Measurements from ENCODE around the gene CST11.
"Not testable (repeated sequence)": the region's sequence is repeated elsewhere in the genome, so short reads cannot be mapped to it uniquely, and the experiment has no call there.

The CST11 gene

DNA sequence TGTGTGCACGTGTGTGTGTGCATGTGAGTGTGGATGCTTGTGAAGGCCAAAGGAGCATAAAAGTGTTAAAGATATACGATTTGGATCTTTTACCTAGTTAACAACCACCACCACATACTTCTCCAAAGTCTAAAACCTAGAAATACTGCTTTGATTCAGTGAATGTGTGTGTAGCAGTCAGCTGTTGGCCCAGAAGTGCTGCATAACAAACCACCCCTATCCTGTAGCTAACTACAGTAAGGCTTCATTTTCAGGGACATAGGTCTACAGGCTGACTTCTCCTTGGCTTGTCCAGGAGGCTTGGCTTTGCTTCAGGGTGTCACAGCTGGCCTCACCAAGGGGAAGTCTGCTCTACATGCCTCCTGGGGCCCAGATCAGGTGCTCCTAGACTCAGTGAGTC lies 35.8 kb upstream of the CST11 start:
- no peak overlapping the region for H3K4me3 ChIP-seq (ENCODE audit: low read depth, low read length)
- DNase-seq (ENCODE audit: low read depth), result no peak
- TF ChIP-seq, protein P1, sequence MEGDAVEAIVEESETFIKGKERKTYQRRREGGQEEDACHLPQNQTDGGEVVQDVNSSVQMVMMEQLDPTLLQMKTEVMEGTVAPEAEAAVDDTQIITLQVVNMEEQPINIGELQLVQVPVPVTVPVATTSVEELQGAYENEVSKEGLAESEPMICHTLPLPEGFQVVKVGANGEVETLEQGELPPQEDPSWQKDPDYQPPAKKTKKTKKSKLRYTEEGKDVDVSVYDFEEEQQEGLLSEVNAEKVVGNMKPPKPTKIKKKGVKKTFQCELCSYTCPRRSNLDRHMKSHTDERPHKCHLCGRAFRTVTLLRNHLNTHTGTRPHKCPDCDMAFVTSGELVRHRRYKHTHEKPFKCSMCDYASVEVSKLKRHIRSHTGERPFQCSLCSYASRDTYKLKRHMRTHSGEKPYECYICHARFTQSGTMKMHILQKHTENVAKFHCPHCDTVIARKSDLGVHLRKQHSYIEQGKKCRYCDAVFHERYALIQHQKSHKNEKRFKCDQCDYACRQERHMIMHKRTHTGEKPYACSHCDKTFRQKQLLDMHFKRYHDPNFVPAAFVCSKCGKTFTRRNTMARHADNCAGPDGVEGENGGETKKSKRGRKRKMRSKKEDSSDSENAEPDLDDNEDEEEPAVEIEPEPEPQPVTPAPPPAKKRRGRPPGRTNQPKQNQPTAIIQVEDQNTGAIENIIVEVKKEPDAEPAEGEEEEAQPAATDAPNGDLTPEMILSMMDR (IDR thresholded peaks at IDR 0.05; ENCODE audit: low read depth, low read length, missing control alignments), result no peak

DNA sequence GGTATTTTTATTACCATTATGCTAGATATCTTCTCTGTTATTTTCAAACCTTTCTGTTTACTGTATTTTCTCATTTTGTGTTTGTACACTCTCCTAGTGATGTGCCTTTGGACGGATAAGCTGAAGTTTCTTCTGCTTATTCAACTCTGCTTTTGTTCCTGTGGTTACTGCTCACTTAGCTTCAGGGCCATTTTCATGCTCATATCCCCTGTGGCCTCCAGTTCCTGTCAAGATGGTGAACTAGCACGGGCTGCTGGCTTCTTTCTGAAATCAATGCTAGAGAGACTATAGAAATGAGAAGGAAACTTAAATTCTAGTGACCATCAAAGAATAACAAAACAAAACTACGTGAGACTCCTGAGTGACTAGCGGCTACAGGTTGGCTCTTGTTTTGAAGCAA lies 31.4 kb upstream of the CST11 start:
- no peak overlapping the region for H3K4me3 ChIP-seq (ENCODE audit: low read depth, low read length)
- TF ChIP-seq, protein P1 (IDR thresholded peaks at IDR 0.05; ENCODE audit: low read depth, low read length, missing control alignments), result no peak

DNA sequence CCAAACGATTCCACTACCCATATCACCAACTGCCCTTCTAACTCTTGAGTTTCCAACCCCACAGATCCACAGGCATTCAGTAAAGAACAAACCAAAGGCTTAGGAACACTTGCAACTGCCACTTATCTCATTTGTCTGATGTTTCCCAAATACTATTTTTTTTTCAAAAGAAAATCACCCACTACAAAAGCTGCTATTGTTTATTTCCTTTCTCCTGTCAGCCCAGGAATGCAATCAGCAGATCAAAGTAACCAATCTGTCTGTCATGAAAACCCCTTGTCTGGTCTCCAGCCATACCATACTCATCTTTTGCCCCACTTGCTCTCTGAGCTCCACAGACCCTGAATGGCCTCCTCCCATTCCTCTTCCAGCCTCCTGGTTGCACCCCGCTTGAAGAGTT lies 29.5 kb upstream of the CST11 start:
- H3K4me3 ChIP-seq (ENCODE audit: low read depth, low read length), result no peak overlapping the region
- TF ChIP-seq, protein P1 (IDR thresholded peaks at IDR 0.05; ENCODE audit: low read depth, low read length, missing control alignments), result no peak
- no peak for DNase-seq (ENCODE audit: low read depth)

More for the DNA sequence above, 31.4 kb upstream of the CST11 start:
- DNase-seq (ENCODE audit: low read depth), result no peak

DNA sequence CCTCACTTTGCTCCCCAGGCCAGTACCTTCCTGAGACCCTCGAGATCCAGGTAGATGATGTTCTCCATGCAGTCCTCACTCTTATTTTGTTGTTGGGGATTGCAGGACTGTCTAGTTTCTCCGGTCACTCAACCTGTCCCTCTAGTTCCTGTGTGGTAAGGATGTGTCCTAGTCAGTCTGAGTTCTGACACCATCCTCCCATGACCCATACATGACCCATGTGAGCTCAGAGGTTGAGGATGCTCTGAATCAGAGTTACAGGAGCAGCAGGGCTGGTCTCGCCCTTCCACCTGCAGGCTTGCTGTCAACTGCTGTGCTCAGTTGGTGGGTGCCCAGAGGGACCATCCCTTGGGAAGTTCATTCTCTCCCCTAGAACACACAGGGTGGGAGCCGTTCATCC lies 26.4 kb upstream of the CST11 start:
- TF ChIP-seq, protein P1 (IDR thresholded peaks at IDR 0.05; ENCODE audit: low read depth, low read length, missing control alignments), result no peak
- no peak for DNase-seq (ENCODE audit: low read depth)
- H3K4me3 ChIP-seq (ENCODE audit: low read depth, low read length), result no peak overlapping the region

DNA sequence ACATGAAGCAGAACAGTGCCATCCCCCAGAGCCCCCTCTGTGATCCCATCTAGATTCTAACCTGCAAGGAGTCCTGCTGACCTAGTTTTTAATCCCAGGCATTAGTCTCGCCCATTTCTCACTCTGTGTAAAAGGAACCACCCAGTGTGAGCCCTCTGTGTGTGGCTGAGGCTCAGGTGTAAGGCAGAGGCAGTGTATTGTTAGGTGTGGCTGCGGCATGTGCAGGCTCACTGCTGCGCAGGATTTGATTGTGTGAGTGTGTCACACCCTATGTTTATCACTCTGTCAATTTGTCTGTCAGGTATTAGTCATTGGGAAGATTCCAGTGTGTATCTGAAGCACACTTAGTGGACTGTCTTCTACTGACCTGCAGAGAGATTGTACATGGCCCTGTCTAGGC lies 24.5 kb upstream of the CST11 start:
- no peak for DNase-seq (ENCODE audit: low read depth)
- TF ChIP-seq, protein P1 (IDR thresholded peaks at IDR 0.05; ENCODE audit: low read depth, low read length, missing control alignments), result no peak
- H3K4me3 ChIP-seq (ENCODE audit: low read depth, low read length), result no peak overlapping the region

DNA sequence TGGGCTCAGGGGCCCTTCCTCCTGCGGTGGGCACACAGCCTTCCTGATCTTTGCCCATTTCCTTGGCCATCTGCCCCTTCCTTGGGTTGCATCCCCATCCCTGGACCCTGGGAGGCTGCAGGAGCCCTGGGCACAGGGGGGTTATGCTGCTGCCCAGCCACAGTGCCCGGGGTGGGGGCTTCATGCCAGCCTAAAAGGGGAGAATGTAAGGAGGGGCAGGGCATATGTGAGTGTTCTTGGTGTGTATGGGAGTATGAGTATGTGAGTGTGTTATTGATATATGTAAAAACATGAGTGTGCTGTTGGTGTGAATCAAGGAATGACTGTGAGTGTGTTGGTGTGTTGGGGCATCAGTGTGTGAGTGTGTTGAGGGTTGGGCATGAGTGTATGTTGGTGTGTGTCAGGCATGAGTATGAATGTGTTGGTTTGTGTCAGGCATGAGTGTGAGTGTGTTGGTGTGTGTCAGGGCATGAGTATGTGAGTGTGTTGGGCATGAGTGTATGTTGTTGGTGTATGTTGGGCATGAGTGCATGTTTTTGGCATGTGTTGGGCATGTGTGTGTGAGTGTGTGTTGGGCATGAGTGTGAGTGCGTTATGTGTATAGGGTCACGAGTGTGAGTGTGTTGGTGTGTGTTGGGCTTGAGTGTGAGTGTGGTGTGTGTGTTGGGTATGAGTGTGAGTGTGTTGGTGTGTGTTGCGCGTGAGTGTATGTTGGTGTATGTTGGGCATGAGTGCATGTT lies 23.5 kb upstream of the CST11 start:
- TF ChIP-seq, protein P1 (IDR thresholded peaks at IDR 0.05; ENCODE audit: low read depth, low read length, missing control alignments), result no peak
- DNase-seq (ENCODE audit: low read depth), result no peak

DNA sequence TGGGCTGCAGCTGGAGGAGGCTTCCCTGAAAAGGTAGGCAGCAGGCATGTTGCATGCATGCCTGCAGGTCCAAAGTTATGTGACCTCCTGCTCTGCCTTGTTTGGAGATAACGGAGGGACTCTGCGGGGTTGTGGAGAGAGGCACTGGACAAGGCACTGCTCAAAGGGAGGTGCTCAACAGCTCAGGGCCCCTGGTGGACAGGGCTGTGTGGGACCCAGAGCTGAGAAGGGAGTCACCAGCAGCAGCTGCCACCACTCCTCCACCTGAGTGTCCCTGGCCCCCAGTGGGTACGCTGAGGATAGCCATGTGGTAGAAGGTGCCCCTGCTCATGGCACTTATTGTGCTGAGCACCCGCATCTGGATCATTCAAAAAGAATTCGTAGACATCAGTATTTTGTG lies 22.7 kb upstream of the CST11 start:
- no peak for DNase-seq (ENCODE audit: low read depth)
- TF ChIP-seq, protein P1 (IDR thresholded peaks at IDR 0.05; ENCODE audit: low read depth, low read length, missing control alignments), result no peak
- no peak overlapping the region for H3K4me3 ChIP-seq (ENCODE audit: low read depth, low read length)

More for the DNA sequence above, 23.5 kb upstream of the CST11 start:
- H3K4me3 ChIP-seq (ENCODE audit: low read depth, low read length), result no peak overlapping the region

DNA sequence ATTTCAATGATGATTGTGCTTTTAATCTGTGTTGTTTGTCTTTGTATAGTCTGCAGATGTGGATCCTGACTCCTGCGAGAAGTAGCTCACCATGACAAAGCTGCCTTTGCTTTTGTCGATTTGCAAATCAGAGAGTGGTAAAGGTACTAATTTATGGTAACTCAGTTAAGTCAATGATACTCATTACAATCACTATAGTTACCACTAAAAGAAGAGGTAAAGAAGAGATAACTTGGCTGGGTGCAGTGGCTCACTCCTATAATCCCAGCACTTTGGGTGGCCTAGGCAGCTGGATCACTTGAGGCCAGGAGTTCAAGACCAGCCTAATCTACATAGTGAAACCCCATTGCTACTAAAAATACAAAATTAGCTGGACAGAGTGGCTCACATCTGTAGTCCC lies 20.6 kb upstream of the CST11 start:
- DNase-seq (ENCODE audit: low read depth); H3K4me3 ChIP-seq (ENCODE audit: low read depth, low read length): not testable (repeated sequence)

DNA sequence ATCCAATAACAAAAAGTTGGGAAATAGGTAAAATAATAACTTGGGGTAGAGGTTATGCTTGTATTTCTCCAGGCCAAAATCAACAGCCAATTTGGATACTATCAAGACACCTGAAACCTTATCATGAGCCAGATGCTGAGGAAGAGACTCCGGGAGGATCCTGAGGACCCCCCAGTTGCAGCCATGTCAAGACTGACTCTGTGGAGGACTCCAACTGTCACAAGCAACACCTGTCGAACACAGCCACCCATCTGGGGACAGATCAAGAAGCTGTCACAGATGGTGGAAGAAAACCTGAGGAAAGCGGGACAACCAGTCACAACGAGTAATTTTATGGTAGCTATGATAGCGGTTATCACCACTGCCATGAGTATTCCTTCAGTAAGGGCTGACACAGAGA lies 19.6 kb upstream of the CST11 start:
- H3K4me3 ChIP-seq (ENCODE audit: low read depth, low read length); DNase-seq (ENCODE audit: low read depth): not testable (repeated sequence)

DNA sequence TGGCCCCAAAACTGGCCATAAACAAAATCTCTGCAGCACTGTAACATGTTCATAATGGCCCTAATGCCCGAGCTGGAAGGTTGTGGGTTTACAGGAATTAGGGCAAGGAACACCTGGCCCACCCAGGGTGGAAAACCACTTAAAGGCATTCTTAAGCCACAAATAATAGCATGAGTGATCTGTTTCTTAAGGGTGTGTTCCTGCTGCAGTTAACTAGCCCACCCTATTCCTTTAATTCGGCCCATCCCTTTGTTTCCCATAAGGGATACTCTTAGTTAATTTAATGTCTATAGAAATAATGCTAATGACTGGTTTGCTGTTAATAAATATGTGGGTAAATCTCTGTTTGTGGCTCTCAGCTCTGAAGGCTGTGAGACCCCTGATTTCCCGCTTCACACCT lies 14.3 kb upstream of the CST11 start:
- DNase-seq (ENCODE audit: low read depth); H3K4me3 ChIP-seq (ENCODE audit: low read depth, low read length): not testable (repeated sequence)

All from GM12864 (cell line).